T-helper 17 cell (primary cell): ENCODE results near the gene CHCHD6. TPM values are rescaled to one million over a fixed set of nuclear protein-coding genes. Genes with fewer than 3 reads are reported as not detected.

ENCODE experiments used
- ATAC-seq: fragments of 150-1000 bp; cut with Tn5 transposase; 2 replicates; pipeline ENCODE4 v1.10.0; 2021; ENCODE audit warnings: mild to moderate bottlenecking, moderate library complexity
- DNase-seq, 3 donors: peaks; one replicate each; pipeline versions ENCODE4 v3.0.0 to v3.0.0-alpha.2; 2020 to 2021
- H3K9me3 ChIP-seq: one replicate; pipeline ENCODE4 v1.7.0; 2013; ENCODE audit warnings: low read length, mild to moderate bottlenecking; ENCODE audit not compliant: control insufficient read depth, poor library complexity, severe bottlenecking
- H3K27ac Mint-ChIP-seq: one replicate; pipeline ENCODE4 v1.8.0; 2022; ENCODE audit warnings: mild to moderate bottlenecking, moderate library complexity, mixed read lengths
- H3K27me3 Mint-ChIP-seq: one replicate; pipeline ENCODE4 v1.8.0; 2022; ENCODE audit warnings: mixed read lengths
- H3K36me3 Mint-ChIP-seq: one replicate; pipeline ENCODE4 v1.8.0; 2022; ENCODE audit warnings: low read depth, mixed read lengths
- H3K4me1 Mint-ChIP-seq: one replicate; pipeline ENCODE4 v1.8.0; 2022; ENCODE audit warnings: mild to moderate bottlenecking, mixed read lengths
- H3K4me3 Mint-ChIP-seq: one replicate; pipeline ENCODE4 v1.8.0; 2022; ENCODE audit warnings: mild to moderate bottlenecking, moderate library complexity, mixed read lengths
- total RNA-seq, 4 donors: library from RNA in 2 of 4; stranded (reverse) in 2 of 4; gene quantifications; one replicate each; pipeline ENCODE4 v1.2.3 and lab custom pipeline; 2022 to 2026

Gene CHCHD6
- total RNA-seq, 2 donors from 2014 or later = 10.5 to 14.9 TPM

- H3K9me3 ChIP-seq = no peaks in the 10 kb centered on the region
- ATAC-seq = no peak
- Mint-ChIP-seq H3K27ac (no peak overlapping the region), H3K4me3 (no peak overlapping the region), H3K27me3 (no peaks in the 10 kb centered on the region), H3K36me3 (peaks cover 2% of the 10 kb centered on the region), H3K4me1 (peaks cover 9% of the 10 kb centered on the region)
- no peak for DNase-seq
Observed at GRCh38 chr3:126895178-126896066, 191.4 kb downstream of the CHCHD6 start.

- Mint-ChIP-seq H3K27me3 (no peaks in the 10 kb centered on the region), H3K4me3 (no peak overlapping the region), H3K36me3 (peaks cover 2% of the 10 kb centered on the region), H3K4me1 (peaks cover 9% of the 10 kb centered on the region), H3K27ac (no peak overlapping the region)
- no peak for DNase-seq
- H3K9me3 ChIP-seq = no peaks in the 10 kb centered on the region
- ATAC-seq = no peak
Observed at GRCh38 chr3:126896067-126896441, 192.0 kb downstream of the CHCHD6 start.

GRCh38 chr3:126896968-126897367 is 192.9 kb downstream of the CHCHD6 start:
- no peaks in the 10 kb centered on the region for H3K9me3 ChIP-seq
- Mint-ChIP-seq H3K27ac (no peak overlapping the region), H3K4me3 (no peak overlapping the region), H3K27me3 (no peaks in the 10 kb centered on the region), H3K4me1 (peaks cover 9% of the 10 kb centered on the region), H3K36me3 (peaks cover 2% of the 10 kb centered on the region)
- ATAC-seq (no peak), DNase-seq (no peak)

GRCh38 chr3:126897943-126898342 is 193.9 kb downstream of the CHCHD6 start:
- Mint-ChIP-seq H3K4me3 (peak overlapping the region; percentile 28), H3K27me3 (no peaks in the 10 kb centered on the region), H3K4me1 (peaks cover 9% of the 10 kb centered on the region), H3K27ac (no peak overlapping the region), H3K36me3 (peaks cover 2% of the 10 kb centered on the region)
- no peaks in the 10 kb centered on the region for H3K9me3 ChIP-seq
- ATAC-seq (no peak), DNase-seq (no peak)

GRCh38 chr3:126900859-126901540 is 197.0 kb downstream of the CHCHD6 start:
- H3K9me3 ChIP-seq = no peaks in the 10 kb centered on the region
- Mint-ChIP-seq H3K4me1 (peaks cover 2% of the 10 kb centered on the region), H3K4me3 (no peak overlapping the region), H3K27me3 (no peaks in the 10 kb centered on the region), H3K36me3 (peaks cover 2% of the 10 kb centered on the region), H3K27ac (no peak overlapping the region)
- ATAC-seq (no peak), DNase-seq (no peak)

GRCh38 chr3:126901631-126902030 is 197.6 kb downstream of the CHCHD6 start:
- Mint-ChIP-seq H3K36me3 (peaks cover 5% of the 10 kb centered on the region), H3K4me3 (no peak overlapping the region), H3K27me3 (no peaks in the 10 kb centered on the region), H3K4me1 (peaks cover 2% of the 10 kb centered on the region), H3K27ac (no peak overlapping the region)
- no peak for DNase-seq
- ATAC-seq = no peak
- no peaks in the 10 kb centered on the region for H3K9me3 ChIP-seq

- Mint-ChIP-seq H3K27me3 (no peaks in the 10 kb centered on the region), H3K4me3 (no peak overlapping the region), H3K4me1 (peaks cover 4% of the 10 kb centered on the region), H3K27ac (no peak overlapping the region), H3K36me3 (peaks cover 3% of the 10 kb centered on the region)
- DNase-seq = no peak
- ATAC-seq = no peak
- no peaks in the 10 kb centered on the region for H3K9me3 ChIP-seq
Observed at GRCh38 chr3:126903521-126903920, 199.5 kb downstream of the CHCHD6 start.

GRCh38 chr3:126907557-126907956 is 203.5 kb downstream of the CHCHD6 start:
- H3K36me3 Mint-ChIP-seq = peaks cover 3% of the 10 kb centered on the region
- ATAC-seq = no peak
- H3K4me3 Mint-ChIP-seq = no peak overlapping the region
- H3K9me3 ChIP-seq = no peaks in the 10 kb centered on the region
- no peaks in the 10 kb centered on the region for H3K27me3 Mint-ChIP-seq
- DNase-seq = no peak
- no peak overlapping the region for H3K27ac Mint-ChIP-seq
- H3K4me1 Mint-ChIP-seq = peaks cover 33% of the 10 kb centered on the region

GRCh38 chr3:126908752-126909275 is 204.8 kb downstream of the CHCHD6 start:
- H3K9me3 ChIP-seq = no peaks in the 10 kb centered on the region
- peak overlapping the region; percentile 86 for H3K27ac Mint-ChIP-seq
- ATAC-seq (no peak), DNase-seq (no peak)
- H3K4me3 Mint-ChIP-seq = no peak overlapping the region
- H3K36me3 Mint-ChIP-seq = peaks cover 3% of the 10 kb centered on the region
- peaks cover 33% of the 10 kb centered on the region for H3K4me1 Mint-ChIP-seq
- H3K27me3 Mint-ChIP-seq = no peaks in the 10 kb centered on the region

GRCh38 chr3:126910231-126910630 is 206.2 kb downstream of the CHCHD6 start:
- ATAC-seq (no peak), DNase-seq (no peak)
- Mint-ChIP-seq H3K4me3 (peak overlapping the region; percentile 21), H3K27me3 (no peaks in the 10 kb centered on the region), H3K4me1 (peaks cover 33% of the 10 kb centered on the region), H3K27ac (peak overlapping the region; percentile 94), H3K36me3 (peaks cover 3% of the 10 kb centered on the region)
- no peaks in the 10 kb centered on the region for H3K9me3 ChIP-seq

- Mint-ChIP-seq H3K27ac (peak overlapping the region; percentile 94), H3K4me1 (peaks cover 36% of the 10 kb centered on the region), H3K4me3 (peak overlapping the region; percentile 88), H3K27me3 (no peaks in the 10 kb centered on the region), H3K36me3 (peaks cover 2% of the 10 kb centered on the region)
- ATAC-seq (peak; percentile 94), DNase-seq (peak; percentile 16 to 40 (median 38))
- H3K9me3 ChIP-seq = no peaks in the 10 kb centered on the region
Observed at GRCh38 chr3:126911162-126912026, 207.4 kb downstream of the CHCHD6 start.

- H3K9me3 ChIP-seq = no peaks in the 10 kb centered on the region
- peak overlapping the region; percentile 88 for H3K4me3 Mint-ChIP-seq
- peak; percentile 16 for ATAC-seq
- H3K36me3 Mint-ChIP-seq = no peaks in the 10 kb centered on the region
- no peaks in the 10 kb centered on the region for H3K27me3 Mint-ChIP-seq
- DNase-seq = no peak
- peaks cover 36% of the 10 kb centered on the region for H3K4me1 Mint-ChIP-seq
- peak overlapping the region; percentile 94 for H3K27ac Mint-ChIP-seq
Observed at GRCh38 chr3:126912027-126912422, 208.0 kb downstream of the CHCHD6 start.
